GM21515 (cell line): ENCODE measurements around the gene OXA1L.
"Not testable (repeated sequence)": the region's sequence is repeated elsewhere in the genome, so short reads cannot be mapped to it uniquely, and the experiment has no call there.

ENCODE experiments used
- ATAC-seq: cut with Tn5 transposase; IDR thresholded peaks from one replicate; pipeline ENCODE4 v1.9.1; 2021; ENCODE audit not compliant: unreplicated experiment

OXA1L gene

DNA sequence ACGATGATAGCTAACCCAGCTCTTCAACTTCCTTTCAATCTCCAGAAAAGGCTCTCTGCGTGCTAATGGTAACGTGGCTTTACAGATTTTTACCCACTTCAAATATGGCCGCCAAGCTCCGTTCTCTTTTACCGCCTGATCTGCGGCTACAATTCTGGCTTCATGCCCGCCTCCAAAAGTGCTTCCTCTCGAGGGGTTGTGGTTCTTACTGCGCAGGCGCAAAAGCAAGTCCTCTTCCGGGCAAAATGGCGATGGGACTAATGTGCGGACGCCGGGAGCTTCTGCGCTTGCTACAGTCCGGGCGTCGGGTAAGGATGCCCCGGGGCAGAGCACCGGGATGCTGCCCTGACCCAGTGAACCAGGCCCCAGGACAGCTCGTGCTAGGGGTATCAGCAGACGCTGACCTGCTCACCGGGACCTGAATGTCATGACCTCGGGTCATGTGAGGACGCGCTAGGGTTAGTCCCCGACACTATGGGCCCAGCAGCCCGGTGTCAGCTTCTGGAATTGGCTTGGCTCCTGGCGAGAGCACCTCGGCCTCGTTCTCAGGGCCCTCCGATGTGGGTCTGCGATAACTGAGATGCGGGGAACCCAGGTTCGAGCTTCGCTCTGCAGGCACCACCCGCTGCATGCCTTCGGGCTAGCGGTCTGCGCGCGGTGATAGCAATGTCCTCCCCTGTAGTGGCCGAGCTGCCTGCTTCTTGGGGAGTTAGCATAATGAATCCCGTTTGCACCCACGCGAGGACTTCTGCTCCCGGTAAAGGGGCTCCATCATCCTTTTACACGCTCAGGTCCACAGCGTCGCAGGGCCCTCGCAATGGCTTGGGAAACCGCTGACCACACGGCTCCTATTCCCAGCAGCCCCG lies at the start of gene OXA1L:
OXA1L (plus strand) TSS at position 232 of the 866 bp plus-strand sequence; CDS start at position 246, 14 bp downstream.
- ATAC-seq, result peak; percentile 80

DNA sequence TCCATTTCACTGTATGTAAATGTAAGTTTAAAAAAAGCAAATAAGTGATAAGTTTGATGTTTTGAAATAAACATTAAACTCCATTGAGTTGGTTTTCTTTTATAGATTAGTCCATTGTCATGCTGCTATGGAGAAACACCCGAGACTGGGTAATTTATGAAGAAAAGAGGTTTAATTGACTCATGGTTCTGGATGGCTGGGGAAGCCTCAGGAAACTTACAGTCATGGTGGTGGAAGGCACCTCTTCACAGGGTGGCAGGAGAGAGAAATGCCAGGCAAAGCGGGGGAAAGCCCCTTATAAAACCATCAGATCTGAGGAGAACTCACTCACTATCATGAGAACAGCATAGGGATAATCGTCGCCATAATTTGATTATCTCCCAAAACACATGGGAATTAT lies 48.4 kb upstream of the OXA1L start:
- no peak for ATAC-seq

DNA sequence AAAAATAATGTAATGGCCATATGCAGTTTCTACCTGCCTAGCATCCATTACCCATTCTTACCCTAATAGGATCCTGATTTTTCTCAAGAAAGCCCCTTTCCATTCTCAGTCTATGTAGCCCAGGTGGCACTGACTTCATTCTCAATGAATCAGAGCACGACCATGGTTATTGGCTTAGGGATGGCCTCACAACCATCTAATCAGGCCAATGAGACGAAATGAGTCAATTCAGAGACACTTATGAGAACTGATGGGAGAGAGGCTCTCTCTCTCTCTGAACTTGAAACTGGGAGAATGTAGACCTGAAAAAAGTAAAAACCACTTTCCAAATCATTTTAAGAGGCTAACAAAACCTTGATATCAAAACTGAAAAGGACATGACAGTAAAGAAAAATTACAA lies 45.3 kb upstream of the OXA1L start:
- no peak for ATAC-seq

DNA sequence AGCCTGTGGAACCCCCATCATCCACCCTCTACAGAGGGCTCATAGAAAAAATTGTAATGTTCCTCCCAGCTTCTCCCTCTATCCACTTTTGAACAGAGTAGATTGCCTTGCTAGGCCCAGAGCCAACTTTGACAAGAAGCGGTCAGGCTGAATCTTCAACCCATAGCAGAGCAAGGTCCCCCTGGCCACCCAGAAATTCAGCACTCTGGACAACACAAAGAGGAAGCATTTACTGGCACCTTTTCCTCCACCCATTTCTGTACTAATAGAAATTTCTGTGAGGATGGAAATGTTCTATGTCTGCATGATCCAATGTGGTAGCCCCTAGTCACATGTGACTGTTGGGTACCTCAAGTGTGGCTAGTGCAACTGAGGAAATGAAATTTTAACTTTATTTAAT lies 42.7 kb upstream of the OXA1L start:
- no peak for ATAC-seq

DNA sequence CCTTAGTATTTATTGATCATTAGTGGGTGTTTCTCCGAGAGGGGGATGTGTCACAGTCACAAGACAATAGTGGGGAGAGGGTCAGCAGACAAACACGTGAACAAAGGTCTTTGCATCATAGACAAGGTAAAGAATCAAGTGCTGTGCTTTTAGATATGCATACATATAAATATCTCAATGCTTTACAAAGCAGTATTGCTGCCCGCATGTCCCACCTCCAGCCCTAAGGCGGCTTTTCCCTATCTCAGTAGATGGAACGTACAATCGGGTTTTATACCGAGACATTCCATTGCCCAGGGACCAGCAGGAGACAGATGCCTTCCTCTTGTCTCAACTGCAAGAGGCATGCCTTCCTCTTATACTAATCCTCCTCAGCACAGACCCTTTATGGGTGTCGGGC lies 41.6 kb upstream of the OXA1L start:
- not testable (repeated sequence) for ATAC-seq

DNA sequence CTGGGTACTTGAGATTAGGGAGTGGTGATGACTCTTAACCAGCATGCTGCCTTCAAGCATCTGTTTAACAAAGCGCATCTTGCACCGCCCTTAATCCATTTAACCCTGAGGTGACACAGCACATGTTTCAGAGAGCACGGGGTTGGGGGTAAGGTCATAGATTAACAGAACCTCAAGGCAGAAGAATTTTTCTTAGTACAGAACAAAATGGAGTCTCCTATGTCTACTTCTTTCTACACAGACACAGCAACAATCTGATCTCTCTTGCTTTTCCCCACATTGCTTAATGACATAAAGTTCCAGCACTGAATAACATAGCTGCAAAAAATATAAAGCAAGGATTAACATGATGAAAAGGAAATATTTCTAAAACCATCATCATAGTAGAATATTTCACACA lies 41.1 kb upstream of the OXA1L start:
- ATAC-seq, result not testable (repeated sequence)

DNA sequence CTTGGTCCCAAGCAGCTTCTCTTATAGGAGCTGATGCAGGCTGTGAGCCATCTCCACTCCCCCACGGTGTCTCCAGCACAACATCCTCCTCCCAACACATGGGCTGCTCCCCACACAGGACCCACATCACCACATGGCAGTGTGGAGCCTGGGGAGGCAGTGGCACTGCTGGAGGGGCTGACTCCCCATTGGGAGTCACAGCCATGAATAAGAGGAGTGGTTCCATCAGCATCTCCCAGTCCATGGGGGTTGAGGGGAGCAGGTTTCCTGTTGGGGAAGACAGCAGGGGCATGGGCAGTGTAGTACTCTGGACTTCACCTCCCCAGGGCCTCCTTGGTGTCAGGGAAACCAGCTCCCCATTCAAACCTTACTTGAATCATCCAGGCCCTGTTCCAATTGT lies 40.5 kb upstream of the OXA1L start:
- ATAC-seq, result no peak

DNA sequence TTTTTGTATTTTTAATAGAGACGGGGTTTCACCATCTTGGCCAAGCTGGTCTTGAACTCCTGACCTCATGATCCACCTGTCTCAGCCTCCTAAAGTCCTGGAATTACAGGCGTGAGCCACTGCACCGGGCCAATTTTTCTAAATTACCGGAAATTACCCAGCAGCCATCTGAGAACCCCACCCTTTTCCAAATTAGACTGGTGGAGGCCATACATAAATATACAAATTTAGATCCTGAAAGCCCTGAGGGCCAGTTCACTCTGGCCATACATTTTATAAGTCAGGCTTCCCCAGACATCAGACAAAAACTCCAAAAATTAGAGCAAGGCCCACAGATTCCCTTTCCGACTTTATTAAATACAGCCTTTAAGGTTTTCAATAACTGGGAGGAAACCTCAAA lies 34.4 kb upstream of the OXA1L start:
- not testable (repeated sequence) for ATAC-seq

DNA sequence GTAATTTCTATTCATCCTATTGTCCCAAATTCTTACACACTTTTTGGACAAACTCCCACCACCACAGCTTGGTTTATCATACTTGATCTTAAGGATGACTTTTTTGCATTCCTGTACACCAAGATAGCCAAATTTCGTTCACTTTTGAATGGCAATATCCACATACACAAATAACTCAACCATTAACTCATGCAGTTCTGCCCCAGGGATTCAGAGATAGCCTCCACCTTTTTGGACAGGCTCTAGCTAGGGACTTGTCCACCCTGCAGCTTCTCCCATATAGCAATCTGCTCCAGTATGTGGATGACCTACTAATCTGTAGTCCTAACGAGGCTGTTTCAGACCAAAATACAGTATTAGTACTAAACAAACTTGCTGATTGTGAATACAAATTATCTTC lies 32.7 kb upstream of the OXA1L start:
- no peak for ATAC-seq

DNA sequence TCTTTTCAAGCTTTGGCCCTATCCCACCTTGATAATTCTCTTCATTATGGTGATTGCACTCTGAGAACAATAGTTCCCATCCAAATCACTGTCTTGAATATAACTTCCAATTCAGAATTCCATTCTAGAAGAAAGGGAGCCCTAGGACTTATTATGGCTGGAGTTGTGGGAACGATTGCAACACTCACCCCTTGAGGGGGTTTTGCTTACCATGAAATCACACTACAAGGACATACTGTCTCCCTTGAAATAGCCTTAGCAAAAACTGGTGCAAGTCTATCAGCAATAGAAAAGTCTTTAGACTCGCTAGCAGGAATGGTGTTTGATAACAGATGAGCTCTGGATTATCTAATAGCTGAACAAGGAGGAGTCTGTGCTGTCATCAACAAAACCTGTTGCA lies 31.4 kb upstream of the OXA1L start:
- ATAC-seq, result no peak

DNA sequence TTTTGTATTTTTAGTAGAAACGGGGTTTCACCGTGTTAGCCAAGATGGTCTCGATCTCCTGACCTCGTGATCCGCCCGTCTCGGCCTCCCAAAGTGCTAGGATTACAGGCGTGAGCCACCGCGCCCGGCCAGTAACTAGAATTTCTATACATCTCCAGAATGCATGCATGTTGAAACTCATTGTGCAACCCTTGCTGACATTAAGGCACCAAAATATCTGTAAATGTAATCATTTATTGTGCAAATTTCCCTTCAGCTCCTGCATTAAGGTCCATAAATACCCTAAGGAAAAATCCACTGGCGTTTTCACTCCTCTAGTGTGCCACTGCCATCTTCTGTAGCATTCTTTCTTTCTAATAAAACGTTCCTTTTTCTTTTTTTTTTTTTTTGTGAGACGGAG lies 30.1 kb upstream of the OXA1L start:
- ATAC-seq, result not testable (repeated sequence)

DNA sequence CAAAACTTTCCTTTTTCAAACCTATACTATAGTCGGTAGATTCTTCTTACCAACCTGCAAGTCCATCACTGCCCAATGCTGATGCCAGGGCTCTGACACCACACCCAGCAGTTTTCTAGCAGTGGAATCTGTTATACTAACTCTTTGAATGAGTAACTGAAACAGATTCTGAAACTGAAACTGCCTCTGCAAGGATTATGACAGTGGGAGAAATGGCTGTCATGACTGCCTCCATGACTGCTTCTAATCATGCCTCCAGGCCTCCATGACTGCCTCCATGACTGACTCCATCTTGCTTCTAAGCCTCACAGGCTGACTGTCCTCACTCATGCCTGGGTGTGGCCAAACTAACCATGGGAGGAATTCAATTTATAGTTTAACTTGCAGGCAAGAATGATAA lies 29.4 kb upstream of the OXA1L start:
- peak; percentile 63 for ATAC-seq

DNA sequence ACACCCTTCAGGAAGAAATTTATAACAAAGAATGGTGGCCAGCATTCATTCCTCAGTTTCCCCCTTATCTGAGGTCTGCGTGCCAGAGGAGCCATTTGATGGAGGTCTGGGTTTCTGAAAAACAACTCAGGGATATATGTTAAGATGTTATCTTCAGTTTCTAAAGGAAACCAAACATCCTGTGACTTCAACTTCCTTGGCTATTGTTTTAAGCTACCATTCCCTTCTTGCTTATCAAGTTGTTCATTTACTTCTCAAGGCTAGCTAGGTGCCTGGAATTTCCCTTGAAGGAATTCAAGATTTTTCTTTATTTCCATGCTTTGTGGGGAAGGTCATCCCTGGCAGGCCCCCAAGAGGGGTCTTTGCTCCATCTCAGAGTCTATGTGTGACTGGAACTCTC lies 27.1 kb upstream of the OXA1L start:
- ATAC-seq, result no peak

DNA sequence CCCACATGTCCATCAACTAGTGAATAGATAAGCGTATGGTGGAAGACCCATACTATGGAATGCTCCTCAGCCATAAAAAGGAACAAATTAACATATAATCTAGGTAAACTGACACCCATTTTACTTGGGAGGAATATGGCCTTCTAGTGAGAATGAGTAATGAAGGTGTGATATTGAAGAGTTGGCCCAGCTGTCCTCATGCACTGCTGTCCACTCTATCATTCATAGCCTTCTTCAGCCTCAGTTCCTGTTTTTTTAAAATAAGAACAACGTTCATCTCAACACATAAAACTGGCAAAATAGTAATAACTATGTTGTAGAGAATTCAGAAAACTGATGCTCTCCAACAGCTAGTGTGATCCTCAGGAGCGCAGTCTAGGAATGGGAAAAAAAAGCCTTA lies 26.5 kb upstream of the OXA1L start:
- no peak for ATAC-seq

DNA sequence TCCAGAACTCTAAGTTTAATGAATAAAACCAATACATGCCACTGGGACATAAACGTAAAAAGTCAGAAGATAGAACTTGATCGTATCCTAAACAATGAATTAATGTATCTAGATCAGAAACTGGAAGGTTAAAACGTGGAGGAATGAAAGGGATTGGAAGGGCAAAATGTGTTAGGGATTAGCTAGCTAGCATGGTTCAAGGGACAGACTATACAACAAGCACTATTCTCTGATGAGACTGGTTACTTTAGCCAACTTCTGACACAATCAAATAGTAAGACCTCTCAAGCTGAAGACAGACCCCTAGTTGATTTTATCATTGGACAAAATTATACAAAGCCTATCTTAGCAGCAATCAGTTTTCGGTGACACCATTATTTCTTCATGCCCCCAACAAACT lies 18.7 kb upstream of the OXA1L start:
- ATAC-seq, result no peak

DNA sequence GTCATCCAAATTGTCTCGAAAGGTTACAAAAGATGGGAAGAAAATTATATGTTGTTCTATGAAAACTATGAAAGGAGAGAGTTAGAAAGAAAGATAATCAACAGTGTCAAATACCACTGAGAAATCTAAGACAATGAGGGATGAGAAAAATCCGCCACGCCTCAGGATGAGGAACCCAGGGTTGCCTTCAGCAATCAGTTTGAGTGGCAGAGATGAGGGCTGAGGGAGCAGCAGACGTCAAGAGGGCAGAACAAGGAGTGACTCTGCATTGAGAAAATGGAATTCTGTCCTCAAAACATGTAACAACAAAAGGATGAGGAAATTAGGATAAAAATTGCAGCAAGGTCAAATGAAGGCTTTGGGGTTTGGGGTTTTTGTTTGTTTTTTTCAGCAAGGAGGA lies 18.3 kb upstream of the OXA1L start:
- ATAC-seq, result no peak

DNA sequence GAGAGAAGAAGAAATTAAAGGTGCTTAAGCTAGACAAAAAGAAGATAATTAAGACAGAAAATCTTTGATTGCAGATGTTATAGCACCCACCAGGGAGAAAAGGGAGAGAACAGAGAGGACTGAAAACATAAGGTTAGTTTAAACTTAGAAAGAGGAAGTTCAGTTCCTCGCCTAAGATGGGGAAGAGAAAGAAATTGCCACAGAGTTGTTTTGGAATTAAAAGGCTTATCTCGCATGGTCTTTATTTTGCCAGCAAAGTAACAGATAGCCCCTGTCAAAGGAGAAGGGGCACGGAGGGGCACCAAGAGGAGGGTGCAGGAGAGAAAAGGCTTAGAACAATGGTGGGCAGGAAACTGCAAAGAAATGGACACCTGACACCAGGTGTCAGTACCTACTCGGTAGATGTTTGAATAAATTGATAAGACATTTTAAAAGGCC lies 17.8 kb upstream of the OXA1L start:
- no peak for ATAC-seq

DNA sequence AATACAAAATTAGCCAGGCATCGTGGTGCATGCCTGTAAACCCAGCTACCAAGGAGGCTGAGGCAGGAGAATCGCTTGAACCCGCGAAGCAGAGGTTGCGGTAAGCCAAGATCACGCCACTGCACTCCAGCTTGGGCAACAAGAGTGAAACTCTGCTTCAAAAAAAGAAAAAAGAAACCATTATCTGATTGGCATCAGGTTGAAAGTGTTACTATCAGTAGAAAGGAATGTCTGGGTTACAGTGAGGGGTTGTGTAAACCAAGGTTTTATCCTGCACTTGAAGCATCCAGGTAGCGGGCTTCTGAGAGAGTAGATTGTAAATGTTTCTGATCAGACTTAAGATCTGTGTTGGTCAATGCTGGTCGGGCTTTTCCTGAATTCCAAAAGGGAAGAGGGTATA lies 14.1 kb upstream of the OXA1L start:
- ATAC-seq, result no peak

DNA sequence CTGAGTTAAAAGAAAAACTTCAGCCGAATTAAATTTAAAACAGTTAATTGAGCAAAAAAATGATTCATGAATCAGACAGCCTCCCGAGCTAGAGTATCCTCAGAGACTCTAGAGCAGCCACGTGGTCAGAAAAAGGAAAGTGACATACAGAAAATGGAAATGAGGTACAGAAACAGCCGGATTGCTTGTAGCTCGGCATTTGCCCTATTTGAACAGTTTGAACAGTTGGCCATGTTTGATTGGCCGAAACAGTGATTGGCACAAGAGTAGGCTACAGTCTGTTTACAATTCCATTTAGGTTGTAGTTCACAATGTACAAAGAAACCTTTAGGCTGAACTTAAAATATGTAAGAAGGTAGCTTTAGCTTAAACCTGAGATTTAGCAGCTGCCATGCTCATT lies 12.9 kb upstream of the OXA1L start:
- no peak for ATAC-seq

DNA sequence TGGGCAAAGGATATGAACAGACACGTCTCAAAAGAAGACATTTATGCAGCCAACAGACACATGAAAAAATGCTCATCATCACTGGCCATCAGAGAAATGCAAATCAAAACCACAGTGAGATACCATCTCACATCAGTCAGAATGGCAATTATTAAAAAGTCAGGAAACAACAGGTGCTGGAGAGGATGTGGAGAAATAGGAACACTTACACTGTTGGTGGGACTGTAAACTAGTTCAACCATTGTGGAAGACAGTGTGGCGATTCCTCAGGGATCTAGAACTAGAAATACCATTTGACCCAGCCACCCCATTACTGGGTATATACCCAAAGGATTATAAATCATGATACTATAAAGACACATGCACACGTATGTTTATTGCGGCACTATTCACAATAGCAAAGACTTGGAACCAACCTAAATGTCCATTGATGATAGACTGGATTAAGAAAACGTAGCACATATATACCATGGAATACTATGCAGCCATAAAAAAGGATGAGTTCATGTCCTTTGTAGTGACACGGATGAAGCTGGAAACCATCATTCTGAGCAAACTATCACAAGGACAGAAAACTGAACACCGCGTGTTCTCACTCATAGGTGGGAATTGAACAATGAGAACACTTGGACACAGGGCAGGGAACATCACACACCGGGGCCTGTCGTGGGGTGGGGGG lies 8.4 kb upstream of the OXA1L start:
- not testable (repeated sequence) for ATAC-seq

DNA sequence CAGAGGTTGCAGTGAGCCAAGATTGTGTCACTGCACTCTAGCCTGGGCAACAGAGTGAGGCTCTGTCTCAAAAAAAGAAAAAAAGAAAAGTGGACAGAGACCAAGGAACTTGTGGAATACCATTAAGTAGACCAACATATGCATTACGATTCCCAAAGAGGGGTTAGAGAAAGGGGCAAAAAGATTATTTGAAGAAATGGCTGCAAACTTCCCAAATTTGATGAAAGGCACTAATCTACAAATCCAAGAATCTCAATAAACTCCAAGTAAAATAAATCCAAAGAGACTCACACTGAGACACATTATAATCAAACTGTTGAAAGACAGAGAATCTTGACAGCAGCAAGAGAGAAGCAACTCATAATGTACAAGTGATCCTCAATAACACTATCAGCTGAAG lies 4.8 kb upstream of the OXA1L start:
- no peak for ATAC-seq

DNA sequence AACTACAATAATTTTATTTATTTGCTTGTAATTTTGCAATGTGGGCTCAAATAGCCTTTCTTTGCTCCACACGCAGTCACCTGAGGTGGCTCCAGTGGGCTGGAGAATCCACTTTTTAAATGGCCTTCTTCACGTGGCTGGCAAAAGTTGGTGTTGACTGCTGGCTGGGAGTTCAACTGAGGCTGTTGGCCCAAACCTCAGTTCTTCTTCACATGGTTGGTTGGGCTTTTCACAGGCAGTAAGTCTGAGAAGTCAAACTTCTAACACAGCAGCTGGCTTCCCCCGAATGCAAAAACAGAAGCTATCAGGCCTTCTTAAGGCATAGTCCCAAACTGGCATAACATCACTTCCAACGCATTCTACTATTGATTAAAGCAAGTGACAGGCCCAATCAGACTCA lies 2.1 kb upstream of the OXA1L start:
- ATAC-seq, result no peak

DNA sequence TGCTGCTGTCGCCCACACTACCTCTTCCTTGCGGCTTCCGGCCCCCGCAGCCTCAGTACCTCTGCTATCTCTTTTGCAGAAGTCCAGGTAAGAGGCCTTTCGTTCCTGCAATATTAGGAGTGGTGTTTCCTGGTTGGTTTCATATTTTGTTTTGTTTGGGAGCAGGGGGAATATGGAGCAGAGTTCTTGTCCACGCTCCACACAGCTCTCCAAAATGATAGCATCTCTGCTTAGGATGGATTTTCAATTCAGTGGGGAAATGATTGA lies 768 bp downstream of the OXA1L start:
- ATAC-seq, result peak; percentile 19
